Kidney (tissue), 14 donors: ENCODE results near the gene ARAP1. TPM values are rescaled to one million over a fixed set of nuclear protein-coding genes. Genes with fewer than 3 reads are reported as not detected.

ENCODE experiments used
- DNase-seq, 5 donors: peaks; one replicate each; pipeline ENCODE4 v3.0.0-alpha.2; 2013 to 2020
- FAIRE-seq: peaks from 2 replicates; lab custom pipeline; 2012; peaks lifted over from hg19 to GRCh38; lab: Jason Lieb, UNC
- H3K27ac ChIP-seq, 2 donors: one replicate each; pipeline ENCODE4 v1.7.0; 2013; ENCODE audit warnings: low read depth in 2 of 2, low read length in 2 of 2, inconsistent platforms in 1 of 2
- H3K27me3 ChIP-seq: one replicate; pipeline ENCODE4 v1.7.1; 2013; ENCODE audit warnings: low read length, inconsistent platforms; ENCODE audit not compliant: control insufficient read depth, insufficient read depth
- H3K36me3 ChIP-seq, 3 donors: one replicate each; pipeline versions ENCODE4 v1.7.0 to v1.7.1; 2013; ENCODE audit warnings: low read length in 3 of 3, control low read depth in 1 of 3, inconsistent platforms in 1 of 3; ENCODE audit not compliant: insufficient read depth in 3 of 3, control insufficient read depth in 2 of 3
- H3K4me1 ChIP-seq, 3 donors: one replicate each; pipeline versions ENCODE4 v1.7.0 to v1.7.1; 2013; ENCODE audit warnings: low read length in 3 of 3, inconsistent platforms in 1 of 3, low read depth in 1 of 3; ENCODE audit not compliant: control insufficient read depth in 2 of 3, insufficient read depth in 2 of 3
- H3K4me3 ChIP-seq, 3 donors: one replicate each; pipeline versions ENCODE4 v1.7.0 to v1.8.1; 2013; ENCODE audit warnings: low read length in 3 of 3, control low read depth in 1 of 3, inconsistent platforms in 1 of 3
- H3K9ac ChIP-seq, 3 donors: one replicate each; pipeline versions ENCODE4 v1.7.0 to v1.7.1; 2013; ENCODE audit warnings: low read length in 3 of 3, control low read depth in 1 of 3, inconsistent platforms in 1 of 3
- H3K9me3 ChIP-seq, 3 donors: one replicate each; pipeline versions ENCODE4 v1.7.0 to v1.7.1; 2013; ENCODE audit warnings: low read length in 3 of 3, control low read depth in 1 of 3, inconsistent platforms in 1 of 3; ENCODE audit not compliant: control insufficient read depth in 2 of 3, insufficient read depth in 1 of 3
- CTCF ChIP-seq: IDR thresholded peaks from 3 replicates; pipeline ENCODE4 v1.5.1; 2012; ENCODE audit warnings: mild to moderate bottlenecking, moderate library complexity, borderline replicate concordance; ENCODE audit not compliant: insufficient read depth; ENCODE audit errors: extremely low read depth
- intact Hi-C: fragments of 100-400 bp; cut with DNase I; formaldehyde crosslinking; loops from one replicate; pipeline ENCODE4 v1.11.1; 2022
- polyA plus RNA-seq: library from polyadenylated mRNA; stranded (reverse); fragments of 350-450 nt; fragmentation: Illumina TruSeq; extraction: RNeasy Lipid Tissue Mini Kit (QIAGEN cat#74804); gene quantifications from one replicate; pipeline ENCODE4 v1.2.3, GENCODE V29; 2014; ENCODE audit warnings: low read depth, low replicate concordance; ENCODE audit not compliant: insufficient read depth
- total RNA-seq: library from RNA; stranded (reverse); fragmentation: NEBNext Ultra II Directional; extraction: Animal tissue kit (Norgen Biotek cat#: 25700); gene quantifications from one replicate; pipeline ENCODE4 v1.2.1, GENCODE V29; 2021
- donor health status: control.
- donor health status: control.
- donor health status: control.
- donor health status: control.
- donor health status: control.
- donor health status: DM: yes; HTN: yes; CAD: no.
- donor health status: Normal renal cell carcinoma (clear cell type).

Gene ARAP1
- total and polyA plus RNA-seq, 2 donors from 2014 or later = 58.2 to 80.8 TPM

- no peak overlapping the region for H3K9ac ChIP-seq
- no peak overlapping the region for H3K4me3 ChIP-seq
- FAIRE-seq = no peak
Observed at GRCh38 chr11:72712841-72713240, 39.4 kb downstream of the ARAP1 start.

GRCh38 chr11:72712168-72712751, 39.9 kb downstream of the ARAP1 start:
- no peak overlapping the region for H3K9ac ChIP-seq

More at GRCh38 chr11:72712841-72713240, 39.4 kb downstream of the ARAP1 start:
- peak in 2 of 5 donors; percentile 69 to 75 for DNase-seq
- Histone ChIP-seq H3K9me3 (no peaks in the 10 kb centered on the region), H3K27me3 (no peaks in the 10 kb centered on the region), H3K4me1 (peaks cover 0 to 6% (median 0%) of the 10 kb centered on the region in 3 donors), H3K36me3 (peaks cover 0 to 22% (median 12%) of the 10 kb centered on the region in 3 donors), H3K27ac (peak overlapping the region in 1 of 2 donors; percentile 2)
- no peak for TF ChIP-seq CTCF
- intact Hi-C loops = no loop called here

GRCh38 chr11:72711141-72711540, 41.1 kb downstream of the ARAP1 start:
- Histone ChIP-seq H3K4me3 (no peak overlapping the region), H3K4me1 (peaks cover 0 to 4% (median 0%) of the 10 kb centered on the region in 3 donors), H3K9ac (no peak overlapping the region), H3K27me3 (no peaks in the 10 kb centered on the region), H3K27ac (no peak overlapping the region), H3K9me3 (no peaks in the 10 kb centered on the region), H3K36me3 (peaks cover 0 to 31% (median 24%) of the 10 kb centered on the region in 3 donors)
- intact Hi-C loops = no loop called here
- DNase-seq = peak in 1 of 5 donors; percentile 69
- no peak for TF ChIP-seq CTCF
- FAIRE-seq = no peak

More at GRCh38 chr11:72712168-72712751, 39.9 kb downstream of the ARAP1 start:
- peak in 4 of 5 donors; percentile 28 to 87 (median 64) for DNase-seq
- no peak for TF ChIP-seq CTCF
- H3K27me3 ChIP-seq = no peaks in the 10 kb centered on the region
- FAIRE-seq = no peak
- peak overlapping the region in 1 of 2 donors; percentile 2 for H3K27ac ChIP-seq
- intact Hi-C loops = no loop called here
- H3K4me3 ChIP-seq = no peak overlapping the region
- peaks cover 0 to 26% (median 17%) of the 10 kb centered on the region in 3 donors for H3K36me3 ChIP-seq
- H3K9me3 ChIP-seq = no peaks in the 10 kb centered on the region
- H3K4me1 ChIP-seq = peaks cover 0 to 4% (median 0%) of the 10 kb centered on the region in 3 donors
